Stomach (tissue), 4 donors: ENCODE data around the gene TRIM10.

ENCODE experiments used
- CTCF ChIP-seq, 7 experiments: fragments of 450-650 bp in 4 of 7; fragments of 200-600 bp in 3 of 7; sonication (generic) in 3 of 7; IDR thresholded peaks; one replicate each; pipeline ENCODE4 v1.5.1; 2016 to 2019; ENCODE audit warnings: antibody characterized with exemption in 7 of 7, control low read depth in 2 of 7, mild to moderate bottlenecking in 1 of 7
- EP300 ChIP-seq: sonication (generic); formaldehyde crosslinking; IDR thresholded peaks from one replicate; pipeline ENCODE4 v1.6.1; 2017; ENCODE audit warnings: antibody characterized with exemption
- POLR2A ChIP-seq, 4 donors: fragments of 450-650 bp; IDR thresholded peaks; one replicate each; pipeline ENCODE4 v1.6.1; 2016; ENCODE audit warnings: antibody characterized with exemption in 4 of 4, control low read depth in 2 of 4, mild to moderate bottlenecking in 1 of 4, moderate library complexity in 1 of 4
- POLR2AphosphoS5 ChIP-seq, 3 donors: sonication (generic); formaldehyde crosslinking; IDR thresholded peaks; one replicate each; pipeline ENCODE4 v1.6.1; 2016; ENCODE audit warnings: antibody characterized with exemption in 3 of 3

GRCh38 chr6:30160008-30160784 is 815 bp downstream of the TRIM10 start:
- no peak for TF ChIP-seq POLR2A (IDR thresholded peaks at IDR 0.05)
- TF ChIP-seq CTCF (IDR thresholded peaks at IDR 0.05): no peak
- no peak for TF ChIP-seq EP300
- TF ChIP-seq POLR2AphosphoS5 (IDR thresholded peaks at IDR 0.05): no peak
